ENCODE data around the gene CBARP. TPM values are rescaled to one million over a fixed set of nuclear protein-coding genes. Genes with fewer than 3 reads are reported as not detected.

CBARP gene
- total and polyA plus RNA-seq, 9 of the 15 experiments (the other 6 are each of a cell fraction or from before 2014, with no cell fraction given) = 0.03 to 8.9 (median 1.2) TPM; not detected in 1

GRCh38 chr19:1271528-1272422, 34.0 kb upstream of the CBARP start (continued):
- TF ChIP-seq CHD7 (IDR thresholded peaks at IDR 0.05; ENCODE audit: low read depth, low read length) (peak; percentile 22), PHF8 (IDR thresholded peaks at IDR 0.05; ENCODE audit: borderline replicate concordance, low read length) (no peak; the same call in 1 of the 2 replicates), YY1 (IDR thresholded peaks at IDR 0.05; ENCODE audit: borderline replicate concordance in 1 of 3, control insufficient read depth in 1 of 3, extremely low read depth in 1 of 3, insufficient read depth in 3 of 3, insufficient read length in 1 of 3, insufficient replicate concordance in 2 of 3, low read depth in 1 of 3, low read length in 2 of 3) (peak in 1 of 3 experiments; percentile 29), ETV5 (CRISPR knock-in tag; IDR thresholded peaks at IDR 0.05; ENCODE audit: low read depth) (no peak), RFX1 (IDR thresholded peaks at IDR 0.05) (no peak), CEBPG (CRISPR knock-in tag; IDR thresholded peaks at IDR 0.05) (0 out of 2 replicates have a peak, but pooled peaks have one; percentile 34), CEBPG (tag; conservative IDR thresholded peaks at IDR 0.05 in 1 of 2, IDR thresholded peaks at IDR 0.05 in 1 of 2) (no peak), ETS2 (tag; IDR thresholded peaks at IDR 0.05; ENCODE audit: borderline replicate concordance, poor library complexity, severe bottlenecking) (no peak), ZNF778 (CRISPR knock-in tag; IDR thresholded peaks at IDR 0.05) (no peak), ZBTB34 (CRISPR knock-in tag; IDR thresholded peaks at IDR 0.05) (no peak), ZKSCAN1 (IDR thresholded peaks at IDR 0.05; ENCODE audit: low read depth, low read length) (no peak), BHLHE40 (IDR thresholded peaks at IDR 0.05; ENCODE audit: low read length) (no peak), CBX5 (IDR thresholded peaks at IDR 0.05; ENCODE audit: borderline replicate concordance, low read depth) (no peak)

Measured in K562 (cell line).